SK-N-SH (cell line): ENCODE results near the gene ENTREP3. TPM values are rescaled to one million over a fixed set of nuclear protein-coding genes. Genes with fewer than 3 reads are reported as not detected.
A peak's percentile ranks its signal among the peaks of the same experiment; 100 is the strongest.

Experiments
- CTCF ChIA-PET: fragments of 300-600, 350-600 bp; formaldehyde crosslinking; extraction: SDS; loops from one replicate; lab custom pipeline; 2021; lab: Yijun Ruan, JAX
- POLR2A ChIA-PET: fragments of 350-600 bp; sonication (Branson Sonifier 250); formaldehyde crosslinking; extraction: SDS; loops from one replicate; lab custom pipeline; 2020; ENCODE audit warnings: antibody characterized with exemption, inconsistent platforms; lab: Yijun Ruan, JAX
- DNase-seq: peaks from one replicate; pipeline ENCODE4 v3.0.0; 2012
- H2AFZ ChIP-seq: fragments of 200-600 bp; sonication (generic); 2 replicates; pipeline ENCODE4 v1.8.1; 2016; ENCODE audit warnings: antibody characterized with exemption, mild to moderate bottlenecking, low read depth
- H3F3A ChIP-seq: fragments of 200-600 bp; sonication (generic); replicated peaks from 2 replicates; pipeline ENCODE3; 2016; ENCODE audit warnings: antibody characterized with exemption, mild to moderate bottlenecking; ENCODE audit not compliant: insufficient read depth
- H3K27ac ChIP-seq, 2 experiments: fragments of 200-500 bp in 1 of 2; fragments of 200-600 bp in 1 of 2; sonication (Bioruptor generic) in 1 of 2; sonication (generic), shearing (Covaris generic) in 1 of 2; 2 replicates each; pipeline versions ENCODE4 v1.5.1 to v1.6.1; 2014 to 2016; ENCODE audit warnings: low read depth in 2 of 2, inconsistent platforms in 1 of 2, low read length in 1 of 2, mild to moderate bottlenecking in 1 of 2, mixed read lengths in 1 of 2
- H3K27me3 ChIP-seq: fragments of 200-600 bp; sonication (generic), shearing (Covaris generic); 2 replicates; pipeline ENCODE4 v1.6.1; 2016; ENCODE audit warnings: mixed run types; ENCODE audit not compliant: insufficient read depth
- H3K36me3 ChIP-seq, 2 experiments: fragments of 200-500 bp in 1 of 2; fragments of 200-600 bp in 1 of 2; sonication (Bioruptor generic) in 1 of 2; sonication (generic) in 1 of 2; replicated peaks in 1 of 2; 2 replicates each; pipeline versions ENCODE3 to v1.5.1; 2014 to 2016; ENCODE audit warnings: low read length in 1 of 2, mild to moderate bottlenecking in 1 of 2; ENCODE audit not compliant: insufficient read depth in 2 of 2, control insufficient read depth in 1 of 2
- H3K4me1 ChIP-seq, 2 experiments: fragments of 200-500 bp in 1 of 2; fragments of 200-600 bp in 1 of 2; sonication (Bioruptor generic) in 1 of 2; sonication (generic), shearing (Covaris generic) in 1 of 2; 2 replicates each; pipeline versions ENCODE4 v1.5.1 to v1.6.1; 2014 to 2016; ENCODE audit warnings: low read depth in 1 of 2, low read length in 1 of 2, mixed run types in 1 of 2; ENCODE audit not compliant: insufficient read depth in 2 of 2, control insufficient read depth in 1 of 2
- H3K4me2 ChIP-seq: fragments of 200-600 bp; sonication (generic), shearing (Covaris generic); 2 replicates; pipeline ENCODE4 v1.6.1; 2017; ENCODE audit warnings: mixed run types
- H3K4me3 ChIP-seq, 2 experiments: fragments of 200-500 bp in 1 of 2; fragments of 200-600 bp in 1 of 2; sonication (Bioruptor generic) in 1 of 2; sonication (generic), shearing (Covaris generic) in 1 of 2; 2 replicates each; pipeline versions ENCODE4 v1.5.1 to v1.8.1; 2014 to 2016; ENCODE audit warnings: low read depth in 2 of 2, inconsistent platforms in 1 of 2, low read length in 1 of 2, mild to moderate bottlenecking in 1 of 2, mixed read lengths in 1 of 2, moderate library complexity in 1 of 2
- H3K79me2 ChIP-seq: fragments of 200-600 bp; sonication (generic); 2 replicates; pipeline ENCODE4 v1.8.1; 2017; ENCODE audit warnings: mild to moderate bottlenecking; ENCODE audit not compliant: insufficient read depth
- H3K9ac ChIP-seq: fragments of 200-600 bp; sonication (generic); 2 replicates; pipeline ENCODE4 v1.6.1; 2017; ENCODE audit warnings: mixed run types
- H3K9me2 ChIP-seq: fragments of 200-600 bp; sonication (generic); 2 replicates; pipeline ENCODE4 v1.6.1; 2017; ENCODE audit warnings: mixed run types
- H3K9me3 ChIP-seq: fragments of 200-600 bp; sonication (generic); 2 replicates; pipeline ENCODE4 v1.6.1; 2017; ENCODE audit warnings: mixed run types, mild to moderate bottlenecking, moderate library complexity
- H4K20me1 ChIP-seq: fragments of 200-600 bp; sonication (generic); 2 replicates; pipeline ENCODE4 v1.6.1; 2017; ENCODE audit warnings: mild to moderate bottlenecking, mixed run types; ENCODE audit not compliant: insufficient read depth
- IRF3 ChIP-seq: fragments of 150-350 bp; IDR thresholded peaks from 2 replicates; pipeline ENCODE4 v1.6.1; 2016; ENCODE audit warnings: mild to moderate bottlenecking, low read depth, low read length
- MAX ChIP-seq: IDR thresholded peaks from 2 replicates; pipeline ENCODE4 v1.4.0; 2012; ENCODE audit warnings: low read depth
- TEAD4 ChIP-seq: IDR thresholded peaks from 2 replicates; pipeline ENCODE4 v1.4.0; 2012; ENCODE audit warnings: mild to moderate bottlenecking, borderline replicate concordance; ENCODE audit not compliant: insufficient read depth
- YY1 ChIP-seq: IDR thresholded peaks from 2 replicates; pipeline ENCODE4 v1.4.0; 2012; ENCODE audit warnings: low read depth, mild to moderate bottlenecking
- ZBTB33 ChIP-seq: IDR thresholded peaks from 2 replicates; pipeline ENCODE4 v1.4.0; 2012; ENCODE audit warnings: low read depth, borderline replicate concordance
- WGBS: methylation state at CpG from one replicate; pipeline ENCODE4 v1.1.6; 2017; ENCODE audit warnings: low lambda C conversion rate; 5-methylcytosine and 5-hydroxymethylcytosine counted together
- polyA plus RNA-seq, 3 experiments: library from polyadenylated mRNA; depleted of rRNA; stranded (reverse); fragments of >200 nt; gene quantifications; 2 replicates each; pipeline ENCODE4 v1.2.3, GENCODE V29; 2012

ENTREP3 gene
- polyA plus RNA-seq, 1 of the 3 experiments (the other 2 are of a cell fraction), result 30.6 TPM

GRCh38 chr1:155253797-155254196, 1.5 kb downstream of the ENTREP3 start:
- Histone ChIP-seq H3K27ac (peak overlapping the region in 1 of 2 experiments; percentile 93; a peak in 2 of 4 replicates), H3K27me3 (no peaks in the 10 kb centered on the region), H4K20me1 (no peaks in the 10 kb centered on the region), H3K9ac (peak overlapping the region; percentile 77), H3K4me2 (peak overlapping the region; percentile 100), H3K9me2 (no peaks in the 10 kb centered on the region), H3K36me3 (peaks cover 13 to 27% of the 10 kb centered on the region in 2 experiments), H3K4me3 (peak overlapping the region; percentile 79 to 82), H3K9me3 (no peaks in the 10 kb centered on the region), H3K79me2 (peaks cover 23% of the 10 kb centered on the region), H2AFZ (no peak overlapping the region), H3F3A (peaks cover 39% of the 10 kb centered on the region), H3K4me1 (peaks cover 0 to 20% of the 10 kb centered on the region in 2 experiments; a peak in 1 of 4 replicates)
- WGBS, result 0% methylated on average over 2 of the region's 5 CpGs
- ChIA-PET CTCF (interaction anchor here (1.0 to 13.3 kb wide), 2 partner anchors 71 to 813 kb away, joined by 3 to 184 read pairs; partner anchors contain the start of gene RUSC1), POLR2A (no interaction called here)
- TF ChIP-seq TEAD4 (no peak), ZBTB33 (no peak), MAX (no peak), IRF3 (no peak)
- DNase-seq, result no peak

GRCh38 chr1:155253208-155253607, 2.1 kb downstream of the ENTREP3 start:
- no peak for TF ChIP-seq YY1
- TF ChIP-seq, all 33 proteins: peak for 0
- DNase-seq, result peak; percentile 46
- Histone ChIP-seq H2AFZ (no peak overlapping the region), H3K27ac (peak overlapping the region in 1 of 2 experiments; percentile 93; a peak in 2 of 4 replicates), H3K9ac (peak overlapping the region; percentile 77; the same call in 1 of the 2 replicates), H3K4me1 (peaks cover 0 to 20% of the 10 kb centered on the region in 2 experiments; a peak in 1 of 4 replicates), H3F3A (peaks cover 34% of the 10 kb centered on the region), H3K4me3 (peak overlapping the region; percentile 79 to 82), H3K9me2 (no peaks in the 10 kb centered on the region), H4K20me1 (no peaks in the 10 kb centered on the region), H3K79me2 (peaks cover 23% of the 10 kb centered on the region), H3K27me3 (no peaks in the 10 kb centered on the region), H3K4me2 (peak overlapping the region; percentile 100), H3K36me3 (peaks cover 9 to 25% of the 10 kb centered on the region in 2 experiments), H3K9me3 (no peaks in the 10 kb centered on the region)
- CTCF ChIA-PET, result interaction anchor here (3.3 to 13.3 kb wide), 3 partner anchors 7 to 72 kb away, joined by 51 to 184 read pairs (median 66); partner anchors contain the start of genes FDPS, RUSC1 and SCAMP3
- POLR2A ChIA-PET, result interaction anchor here (2.9 kb wide), 1 partner anchor 9 kb away, joined by 11 read pairs; the partner anchor contains the start of gene SCAMP3
- WGBS, result 87% methylated on average over 4 of the region's 5 CpGs
